Activated CD8-positive, alpha-beta T cell treated with anti-CD3 and anti-CD28 coated beads for 36 hours (primary cell): ENCODE results near the gene SARS1. TPM values are rescaled to one million over a fixed set of nuclear protein-coding genes. Genes with fewer than 3 reads are reported as not detected.

ENCODE experiments used
- ATAC-seq: fragments of 200-7000 bp; cut with Tn5 transposase; one replicate; pipeline ENCODE4 v1.10.0; 2021; ENCODE audit warnings: mild to moderate bottlenecking, moderate library complexity
- CTCF ChIA-PET: fragments of 350-600 bp; sonication (Branson Sonifier 250); formaldehyde crosslinking; loops from one replicate; lab custom pipeline; 2021; ENCODE audit warnings: antibody characterized with exemption; lab: Charles Lee
- POLR2A ChIA-PET: fragments of 350-600 bp; sonication (Branson Sonifier 250); formaldehyde crosslinking; loops from one replicate; lab custom pipeline; 2021; ENCODE audit warnings: antibody characterized with exemption; lab: Charles Lee
- DNase-seq: peaks from one replicate; pipeline ENCODE4 v3.0.0-alpha.2; 2020
- H3K27ac Mint-ChIP-seq: one replicate; pipeline ENCODE4 v1.8.0; 2021; ENCODE audit warnings: mild to moderate bottlenecking, mixed read lengths
- H3K27me3 Mint-ChIP-seq: one replicate; pipeline ENCODE4 v1.8.0; 2021; ENCODE audit warnings: mixed read lengths
- H3K36me3 Mint-ChIP-seq: one replicate; pipeline ENCODE4 v1.8.0; 2021; ENCODE audit warnings: low read depth, mixed read lengths
- H3K4me1 Mint-ChIP-seq: one replicate; pipeline ENCODE4 v1.8.0; 2021; ENCODE audit warnings: low read depth, mixed read lengths
- H3K4me3 Mint-ChIP-seq: one replicate; pipeline ENCODE4 v1.8.0; 2021; ENCODE audit warnings: mild to moderate bottlenecking, moderate library complexity, mixed read lengths
- H3K9me3 Mint-ChIP-seq: one replicate; pipeline ENCODE4 v1.8.0; 2021; ENCODE audit warnings: mixed read lengths
- intact Hi-C: fragments of 100-400 bp; cut with micrococcal nuclease; formaldehyde crosslinking; loops from one replicate; pipeline ENCODE4 v1.10.0; 2022
- total RNA-seq, 2 experiments: library from RNA; stranded (reverse); gene quantifications; one replicate each; pipeline ENCODE4 v1.2.3, GENCODE V29; 2021
- TF ChIP-seq, protein P1 (sequence below): fragments of 200-600 bp; IDR thresholded peaks from one replicate; pipeline ENCODE4 v1.8.0; 2022; ENCODE audit warnings: antibody characterized with exemption, mild to moderate bottlenecking

Gene SARS1
- total RNA-seq, 2 experiments from 2014 or later = 226 to 228 TPM

DNA sequence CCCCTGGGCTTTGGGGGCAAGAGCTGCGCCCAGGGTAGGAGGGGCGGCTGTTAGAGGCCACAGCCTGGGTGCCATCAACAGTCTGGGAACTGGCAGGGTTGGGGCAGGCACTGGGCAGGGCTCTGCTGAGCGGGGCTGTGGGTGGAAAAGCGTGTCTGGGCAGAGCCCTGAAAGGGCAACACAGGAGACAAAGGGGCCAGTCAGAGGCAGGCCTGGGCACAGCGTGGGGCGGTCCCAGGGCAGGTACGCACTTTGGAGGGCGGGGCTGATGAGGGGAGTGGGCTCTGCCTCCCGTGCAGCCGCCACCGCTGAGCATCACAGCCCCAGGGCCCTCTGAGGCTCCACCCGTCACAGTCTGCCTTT, 49.5 kb downstream of the SARS1 start:
- no peaks in the 10 kb centered on the region for H3K27me3 Mint-ChIP-seq
- CTCF ChIA-PET = interaction anchor here (0.9 to 4.6 kb wide), 10 partner anchors 10 to 269 kb away, joined by 3 to 47 read pairs (median 4); partner anchors contain the start of genes SARS1 and SORT1
- H3K4me1 Mint-ChIP-seq = peaks cover 2% of the 10 kb centered on the region
- no peaks in the 10 kb centered on the region for H3K9me3 Mint-ChIP-seq
- TF ChIP-seq, protein P1, sequence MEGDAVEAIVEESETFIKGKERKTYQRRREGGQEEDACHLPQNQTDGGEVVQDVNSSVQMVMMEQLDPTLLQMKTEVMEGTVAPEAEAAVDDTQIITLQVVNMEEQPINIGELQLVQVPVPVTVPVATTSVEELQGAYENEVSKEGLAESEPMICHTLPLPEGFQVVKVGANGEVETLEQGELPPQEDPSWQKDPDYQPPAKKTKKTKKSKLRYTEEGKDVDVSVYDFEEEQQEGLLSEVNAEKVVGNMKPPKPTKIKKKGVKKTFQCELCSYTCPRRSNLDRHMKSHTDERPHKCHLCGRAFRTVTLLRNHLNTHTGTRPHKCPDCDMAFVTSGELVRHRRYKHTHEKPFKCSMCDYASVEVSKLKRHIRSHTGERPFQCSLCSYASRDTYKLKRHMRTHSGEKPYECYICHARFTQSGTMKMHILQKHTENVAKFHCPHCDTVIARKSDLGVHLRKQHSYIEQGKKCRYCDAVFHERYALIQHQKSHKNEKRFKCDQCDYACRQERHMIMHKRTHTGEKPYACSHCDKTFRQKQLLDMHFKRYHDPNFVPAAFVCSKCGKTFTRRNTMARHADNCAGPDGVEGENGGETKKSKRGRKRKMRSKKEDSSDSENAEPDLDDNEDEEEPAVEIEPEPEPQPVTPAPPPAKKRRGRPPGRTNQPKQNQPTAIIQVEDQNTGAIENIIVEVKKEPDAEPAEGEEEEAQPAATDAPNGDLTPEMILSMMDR = no peak
- DNase-seq (no peak), ATAC-seq (peak; percentile 34)
- H3K36me3 Mint-ChIP-seq = no peaks in the 10 kb centered on the region
- peak overlapping the region; percentile 76 for H3K27ac Mint-ChIP-seq
- intact Hi-C loops = loop anchor here (5.0 kb wide), 3 partner anchors 56 to 269 kb away; partner anchors contain the start of gene SORT1
- POLR2A ChIA-PET = interaction anchor here (1.5 kb wide), 1 partner anchor 9 kb away, joined by 4 read pairs; no protein-coding TSS in a partner anchor
- peak overlapping the region; percentile 12 for H3K4me3 Mint-ChIP-seq

DNA sequence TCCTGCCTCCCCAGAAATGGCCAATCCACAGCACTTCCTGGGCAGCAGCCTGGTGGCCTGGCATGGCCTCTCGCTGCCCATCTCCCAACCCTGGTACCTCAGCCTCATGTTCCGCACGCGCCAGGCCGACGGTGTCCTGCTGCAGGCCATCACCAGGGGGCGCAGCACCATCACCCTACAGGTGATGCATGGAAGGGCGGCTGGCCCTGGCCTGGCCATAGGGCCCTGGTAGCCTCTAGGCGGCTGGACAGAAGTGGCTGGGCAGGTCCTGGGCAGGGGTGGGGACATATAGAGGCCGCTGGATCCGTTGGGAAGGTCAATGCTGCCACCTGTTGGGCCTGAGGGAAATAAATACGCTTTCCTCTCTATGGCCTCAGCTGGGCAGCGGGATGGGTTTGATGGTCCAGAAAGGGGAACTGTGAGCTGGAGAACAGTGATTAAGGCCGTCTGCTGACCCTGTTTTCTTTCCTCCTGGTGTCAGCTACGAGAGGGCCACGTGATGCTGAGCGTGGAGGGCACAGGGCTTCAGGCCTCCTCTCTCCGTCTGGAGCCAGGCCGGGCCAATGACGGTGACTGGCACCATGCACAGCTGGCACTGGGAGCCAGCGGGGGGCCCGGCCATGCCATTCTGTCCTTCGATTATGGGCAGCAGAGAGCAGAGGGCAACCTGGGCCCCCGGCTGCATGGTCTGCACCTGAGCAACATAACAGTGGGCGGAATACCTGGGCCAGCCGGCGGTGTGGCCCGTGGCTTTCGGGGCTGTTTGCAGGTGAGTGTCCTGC, 50.1 kb downstream of the SARS1 start:
- Mint-ChIP-seq H3K27me3 (no peaks in the 10 kb centered on the region), H3K27ac (peak overlapping the region; percentile 76), H3K9me3 (no peaks in the 10 kb centered on the region), H3K36me3 (no peaks in the 10 kb centered on the region), H3K4me1 (peaks cover 2% of the 10 kb centered on the region), H3K4me3 (peak overlapping the region; percentile 12)
- CTCF ChIA-PET = interaction anchor here (0.6 to 4.6 kb wide), 16 partner anchors 11 to 269 kb away, joined by 3 to 47 read pairs (median 4); partner anchors contain the start of genes SARS1 and SORT1
- intact Hi-C loops = loop anchor here (5.0 kb wide), 3 partner anchors 56 to 269 kb away; partner anchors contain the start of gene SORT1
- TF ChIP-seq, protein P1 = peak; percentile 97
- POLR2A ChIA-PET = interaction anchor here (0.6 to 1.5 kb wide), 2 partner anchors 9 to 30 kb away, joined by 4 to 6 read pairs; no protein-coding TSS in a partner anchor
- ATAC-seq (peak; percentile 99), DNase-seq (peak; percentile 89)

DNA sequence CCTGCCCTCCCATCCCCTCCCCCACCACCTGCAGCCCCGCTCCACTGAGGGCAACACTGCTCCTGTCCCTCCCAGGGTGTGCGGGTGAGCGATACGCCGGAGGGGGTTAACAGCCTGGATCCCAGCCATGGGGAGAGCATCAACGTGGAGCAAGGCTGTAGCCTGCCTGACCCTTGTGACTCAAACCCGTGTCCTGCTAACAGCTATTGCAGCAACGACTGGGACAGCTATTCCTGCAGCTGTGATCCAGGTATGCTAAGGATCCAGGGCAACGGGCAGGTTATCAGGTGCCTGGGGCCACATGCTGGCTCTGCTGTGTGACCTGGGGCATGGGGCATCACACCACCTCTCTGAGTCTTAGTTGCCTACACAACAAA, 50.6 kb downstream of the SARS1 start:
- H3K9me3 Mint-ChIP-seq = no peaks in the 10 kb centered on the region
- H3K36me3 Mint-ChIP-seq = no peaks in the 10 kb centered on the region
- ChIA-PET POLR2A (interaction anchor here (1.1 to 1.5 kb wide), 2 partner anchors 10 to 41 kb away, joined by 3 to 4 read pairs; no protein-coding TSS in a partner anchor), CTCF (interaction anchor here (0.6 to 4.6 kb wide), 13 partner anchors 13 to 268 kb away, joined by 3 to 47 read pairs (median 4); partner anchors contain the start of genes SARS1 and SORT1)
- H3K27ac Mint-ChIP-seq = no peak overlapping the region
- H3K4me3 Mint-ChIP-seq = no peak overlapping the region
- intact Hi-C loops = loop anchor here (5.0 kb wide), 3 partner anchors 57 to 268 kb away; partner anchors contain the start of gene SORT1
- TF ChIP-seq, protein P1 = no peak
- no peaks in the 10 kb centered on the region for H3K27me3 Mint-ChIP-seq
- ATAC-seq (no peak), DNase-seq (no peak)
- peaks cover 2% of the 10 kb centered on the region for H3K4me1 Mint-ChIP-seq

DNA sequence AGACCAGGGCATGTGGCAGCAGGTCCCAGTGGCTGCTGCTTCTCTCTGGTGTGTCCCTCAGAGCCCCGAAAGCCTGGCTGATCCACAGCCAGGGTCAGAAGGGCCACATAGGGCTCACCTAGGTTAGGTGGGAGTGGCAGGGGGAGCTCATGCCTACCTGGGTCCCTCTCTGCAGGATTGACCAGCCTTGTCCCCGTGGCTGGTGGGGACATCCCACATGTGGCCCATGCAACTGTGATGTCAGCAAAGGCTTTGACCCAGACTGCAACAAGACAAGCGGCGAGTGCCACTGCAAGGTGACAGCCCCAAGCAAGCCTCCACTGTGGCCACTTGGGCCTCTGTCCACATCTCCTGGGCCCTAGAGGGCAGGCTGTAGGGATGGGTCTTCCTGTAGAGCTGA, 51.3 kb downstream of the SARS1 start:
- CTCF ChIA-PET = interaction anchor here (0.7 to 4.6 kb wide), 7 partner anchors 10 to 268 kb away, joined by 3 to 47 read pairs (median 6); partner anchors contain the start of gene SORT1
- Mint-ChIP-seq H3K4me1 (peaks cover 2% of the 10 kb centered on the region), H3K36me3 (no peaks in the 10 kb centered on the region), H3K27ac (no peak overlapping the region), H3K9me3 (no peaks in the 10 kb centered on the region), H3K4me3 (no peak overlapping the region), H3K27me3 (no peaks in the 10 kb centered on the region)
- no peak for DNase-seq
- intact Hi-C loops = no loop called here
- POLR2A ChIA-PET = interaction anchor here (1.1 to 1.5 kb wide), 2 partner anchors 10 to 41 kb away, joined by 3 to 4 read pairs; no protein-coding TSS in a partner anchor
- ATAC-seq = no peak
- TF ChIP-seq, protein P1 = no peak
